Measurements from ENCODE around the gene PTCSC3.

PTCSC3 gene

DNA sequence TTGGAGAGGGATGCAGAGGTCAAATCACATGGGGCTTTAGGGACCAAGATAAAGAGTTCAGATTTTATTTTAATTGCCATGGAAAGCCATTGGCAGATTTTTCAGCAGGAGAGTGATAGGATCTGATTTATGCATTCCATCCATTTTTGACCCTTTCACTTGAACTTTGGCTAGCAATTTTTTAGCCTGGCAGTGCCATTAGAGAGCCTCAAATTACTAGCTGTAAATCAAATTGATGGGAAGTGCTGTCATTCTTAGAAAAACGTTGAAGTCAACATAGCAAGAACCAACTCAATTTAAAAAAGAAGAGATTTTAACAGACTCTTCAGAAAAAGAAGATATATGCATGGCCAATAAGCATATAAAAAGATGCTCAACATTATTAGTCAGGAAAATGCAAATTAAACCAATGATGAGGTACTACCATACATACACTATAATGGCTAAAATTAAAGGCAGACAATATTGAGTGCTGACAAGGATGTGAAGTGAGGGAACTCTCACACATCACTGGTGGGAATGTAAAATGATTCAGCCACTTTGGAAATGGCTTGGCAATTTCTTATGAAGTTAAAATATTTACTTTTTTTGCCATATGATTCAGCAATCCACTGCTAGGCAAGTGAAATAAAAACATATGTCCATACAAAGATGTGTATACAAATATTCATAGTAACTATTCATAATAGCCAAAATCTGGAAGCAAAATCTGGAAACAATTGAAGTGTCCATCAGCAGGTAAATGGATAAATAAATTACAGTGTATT lies 89.7 kb downstream of the PTCSC3 start:
- intact Hi-C loops (cut with DNase I), result no loop called here

DNA sequence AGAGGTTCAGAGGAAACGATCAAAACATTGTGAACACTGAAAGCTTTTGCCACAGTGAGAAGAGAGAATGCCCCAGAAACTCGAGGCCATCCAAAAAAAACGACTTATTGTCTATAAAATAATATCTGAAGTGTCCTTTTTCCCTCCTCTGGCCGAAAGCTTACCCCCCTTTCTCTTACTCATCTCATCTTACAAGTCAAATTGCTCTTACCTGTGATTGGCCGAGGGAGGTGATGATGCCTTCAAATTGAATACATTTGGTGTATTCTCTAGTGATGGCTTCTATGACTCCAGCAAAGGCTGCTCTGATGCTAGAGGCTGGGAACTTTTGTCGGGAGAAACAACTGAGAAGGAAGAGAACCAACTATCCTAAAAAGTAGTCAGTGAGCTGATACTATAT lies 90.7 kb downstream of the PTCSC3 start:
- DNase-seq, result no peak
- intact Hi-C loops (cut with DNase I), result no loop called here

More for the DNA sequence above, 89.7 kb downstream of the PTCSC3 start:
- no peak for DNase-seq

Measured in posterior cingulate gyrus (tissue), 11 donors.